Lower lobe of right lung (tissue), 2 donors: ENCODE results near the gene AGR3. TPM values are rescaled to one million over a fixed set of nuclear protein-coding genes. Genes with fewer than 3 reads are reported as not detected.

Experiments
- ATAC-seq, 2 donors: fragments of 200-7000 bp; cut with Tn5 transposase; one replicate each; pipeline ENCODE4 v1.9.1; 2020 to 2022; ENCODE audit warnings: mild to moderate bottlenecking in 2 of 2, moderate library complexity in 2 of 2
- DNase-seq: peaks from one replicate; pipeline ENCODE4 v3.0.0-alpha.2; 2020
- H3K27ac ChIP-seq: fragments of 200-600 bp; one replicate; pipeline ENCODE4 v1.8.0; 2022
- H3K27me3 ChIP-seq: fragments of 200-600 bp; one replicate; pipeline ENCODE4 v1.8.0; 2022; ENCODE audit warnings: low read depth
- H3K36me3 ChIP-seq: fragments of 200-600 bp; one replicate; pipeline ENCODE4 v1.8.0; 2022; ENCODE audit warnings: mild to moderate bottlenecking
- H3K4me1 ChIP-seq: fragments of 200-600 bp; one replicate; pipeline ENCODE4 v1.8.0; 2022
- H3K4me3 ChIP-seq: fragments of 200-600 bp; one replicate; pipeline ENCODE4 v1.8.0; 2022; ENCODE audit warnings: mild to moderate bottlenecking
- H3K9me3 ChIP-seq: fragments of 200-600 bp; one replicate; pipeline ENCODE4 v1.8.0; 2022
- intact Hi-C: fragments of 100-400 bp; cut with DNase I; formaldehyde crosslinking; loops from one replicate; pipeline ENCODE4 v1.11.0; 2022
- total RNA-seq: library from RNA; stranded (reverse); fragmentation: NEBNext Ultra II Directional; extraction: Animal tissue kit (Norgen Biotek cat#: 25700); gene quantifications from one replicate; pipeline ENCODE4 v1.2.1, GENCODE V29; 2021
- TF ChIP-seq, protein P1 (sequence below): fragments of 200-600 bp; IDR thresholded peaks from one replicate; pipeline ENCODE4 v1.8.0; 2022; ENCODE audit warnings: antibody characterized with exemption, mild to moderate bottlenecking
- donor health status: DM: no; HTN: yes; CAD: no; lungs with severe emphysema.

The AGR3 gene
- total RNA-seq, 1 donor from 2014 or later, result 105 TPM

DNA sequence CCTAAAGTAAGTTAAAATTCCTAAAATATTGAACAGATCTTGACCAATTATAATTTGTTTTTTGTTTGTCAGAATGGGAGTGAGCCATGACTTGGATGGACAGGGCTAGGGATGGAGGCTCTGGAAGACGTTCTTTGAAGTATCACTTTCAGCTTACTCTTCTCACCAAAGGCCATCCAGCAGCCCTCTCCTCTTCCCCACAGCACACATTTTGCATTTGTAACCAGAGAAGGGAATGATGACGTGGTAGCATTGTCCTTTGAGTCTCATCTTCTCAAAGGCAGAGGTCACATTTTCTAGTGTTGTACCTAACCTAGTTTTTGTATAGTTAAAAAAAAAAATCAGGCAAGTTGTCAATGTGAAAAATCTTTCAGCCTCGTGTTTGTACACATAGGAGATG, 43.8 kb upstream of the AGR3 start:
- Histone ChIP-seq H3K36me3 (no peaks in the 10 kb centered on the region), H3K27me3 (no peaks in the 10 kb centered on the region), H3K9me3 (no peaks in the 10 kb centered on the region), H3K4me1 (peaks cover 30% of the 10 kb centered on the region), H3K27ac (no peak overlapping the region), H3K4me3 (no peak overlapping the region)
- no peak for DNase-seq
- intact Hi-C loops, result no loop called here
- TF ChIP-seq, protein P1, sequence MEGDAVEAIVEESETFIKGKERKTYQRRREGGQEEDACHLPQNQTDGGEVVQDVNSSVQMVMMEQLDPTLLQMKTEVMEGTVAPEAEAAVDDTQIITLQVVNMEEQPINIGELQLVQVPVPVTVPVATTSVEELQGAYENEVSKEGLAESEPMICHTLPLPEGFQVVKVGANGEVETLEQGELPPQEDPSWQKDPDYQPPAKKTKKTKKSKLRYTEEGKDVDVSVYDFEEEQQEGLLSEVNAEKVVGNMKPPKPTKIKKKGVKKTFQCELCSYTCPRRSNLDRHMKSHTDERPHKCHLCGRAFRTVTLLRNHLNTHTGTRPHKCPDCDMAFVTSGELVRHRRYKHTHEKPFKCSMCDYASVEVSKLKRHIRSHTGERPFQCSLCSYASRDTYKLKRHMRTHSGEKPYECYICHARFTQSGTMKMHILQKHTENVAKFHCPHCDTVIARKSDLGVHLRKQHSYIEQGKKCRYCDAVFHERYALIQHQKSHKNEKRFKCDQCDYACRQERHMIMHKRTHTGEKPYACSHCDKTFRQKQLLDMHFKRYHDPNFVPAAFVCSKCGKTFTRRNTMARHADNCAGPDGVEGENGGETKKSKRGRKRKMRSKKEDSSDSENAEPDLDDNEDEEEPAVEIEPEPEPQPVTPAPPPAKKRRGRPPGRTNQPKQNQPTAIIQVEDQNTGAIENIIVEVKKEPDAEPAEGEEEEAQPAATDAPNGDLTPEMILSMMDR, result no peak
- no peak for ATAC-seq

DNA sequence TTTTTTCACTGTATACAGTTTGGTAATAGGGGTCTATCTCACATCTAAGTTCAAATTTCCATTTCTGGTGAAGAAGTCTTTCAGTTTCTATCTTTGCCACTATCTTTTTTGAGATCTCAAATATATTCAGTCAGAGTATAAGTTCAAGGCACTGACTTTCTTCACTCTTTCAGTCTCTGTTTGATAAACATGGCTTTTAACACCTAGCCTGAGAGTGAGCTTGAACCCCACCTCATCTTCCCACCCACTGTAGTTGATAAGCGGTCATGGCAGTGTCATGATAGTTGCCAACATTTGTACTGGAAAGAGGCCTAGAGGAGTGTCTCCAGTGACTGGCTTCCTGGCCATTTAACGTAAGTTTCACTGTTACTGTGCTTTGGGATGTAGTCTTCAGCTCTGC, 41.2 kb upstream of the AGR3 start:
- TF ChIP-seq, protein P1, result no peak
- Histone ChIP-seq H3K36me3 (no peaks in the 10 kb centered on the region), H3K9me3 (no peaks in the 10 kb centered on the region), H3K4me3 (no peak overlapping the region), H3K27ac (peak overlapping the region; percentile 25), H3K27me3 (no peaks in the 10 kb centered on the region), H3K4me1 (peaks cover 24% of the 10 kb centered on the region)
- intact Hi-C loops, result no loop called here
- ATAC-seq, result no peak
- DNase-seq, result no peak

DNA sequence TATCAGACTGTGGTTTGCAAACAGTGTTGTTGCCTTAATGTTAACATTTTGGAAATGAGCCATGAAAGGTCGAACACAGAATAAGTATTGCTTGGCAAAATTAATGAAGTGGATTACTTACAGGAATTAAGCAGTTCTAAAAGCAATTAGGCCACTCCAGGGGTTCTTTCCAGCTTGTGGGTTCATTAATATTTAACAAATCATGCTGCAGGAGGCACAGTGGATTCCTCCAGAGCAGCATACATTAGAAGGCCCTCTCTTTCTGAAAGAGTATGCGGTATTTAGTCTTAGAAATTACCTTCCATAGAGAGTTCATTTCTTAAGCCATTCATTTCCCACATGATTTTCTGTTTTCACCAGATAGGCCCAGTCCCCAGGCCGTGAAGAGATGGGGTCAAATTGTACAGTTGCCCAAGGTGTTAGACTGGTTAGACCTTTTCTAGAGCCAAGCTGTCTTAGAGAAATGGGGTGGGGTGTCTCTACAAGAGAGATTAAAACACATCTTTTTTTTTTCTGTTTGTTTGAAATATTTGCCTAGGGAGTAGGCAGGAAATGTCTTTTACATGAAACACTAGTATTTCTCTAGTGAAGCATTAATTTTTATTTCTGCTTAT, 40.0 kb upstream of the AGR3 start:
- Histone ChIP-seq H3K4me3 (no peak overlapping the region), H3K27me3 (no peaks in the 10 kb centered on the region), H3K36me3 (no peaks in the 10 kb centered on the region), H3K27ac (peak overlapping the region; percentile 8), H3K9me3 (no peaks in the 10 kb centered on the region), H3K4me1 (peaks cover 20% of the 10 kb centered on the region)
- TF ChIP-seq, protein P1, result no peak
- no peak for DNase-seq
- intact Hi-C loops, result no loop called here
- ATAC-seq, result peak; percentile 54 to 74

DNA sequence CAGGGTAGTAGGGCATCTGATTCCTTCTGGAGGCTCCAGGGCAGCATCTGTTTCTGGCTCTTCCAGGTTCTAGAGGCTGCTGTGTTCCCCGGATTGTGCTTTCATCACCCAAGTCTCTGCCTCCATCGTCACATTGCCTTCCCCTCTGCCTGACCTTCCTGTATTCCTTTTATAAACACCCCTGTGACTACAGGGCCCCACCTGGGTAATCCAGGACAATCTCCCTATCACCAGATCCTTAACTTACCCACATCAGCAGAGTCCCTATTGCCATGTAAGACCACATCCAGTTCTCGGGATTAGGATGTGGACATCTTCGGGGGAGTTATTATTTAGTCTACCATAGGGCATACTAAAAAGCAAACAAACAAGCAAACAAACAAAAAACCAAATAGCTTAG, 39.4 kb upstream of the AGR3 start:
- no peaks in the 10 kb centered on the region for H3K9me3 ChIP-seq
- peak overlapping the region; percentile 8 for H3K27ac ChIP-seq
- no peak overlapping the region for H3K4me3 ChIP-seq
- DNase-seq (no peak), ATAC-seq (peak in 1 of 2 donors; percentile 17)
- H3K27me3 ChIP-seq, result no peaks in the 10 kb centered on the region
- H3K36me3 ChIP-seq, result no peaks in the 10 kb centered on the region
- intact Hi-C loops, result no loop called here
- TF ChIP-seq, protein P1, result no peak
- H3K4me1 ChIP-seq, result peaks cover 15% of the 10 kb centered on the region

DNA sequence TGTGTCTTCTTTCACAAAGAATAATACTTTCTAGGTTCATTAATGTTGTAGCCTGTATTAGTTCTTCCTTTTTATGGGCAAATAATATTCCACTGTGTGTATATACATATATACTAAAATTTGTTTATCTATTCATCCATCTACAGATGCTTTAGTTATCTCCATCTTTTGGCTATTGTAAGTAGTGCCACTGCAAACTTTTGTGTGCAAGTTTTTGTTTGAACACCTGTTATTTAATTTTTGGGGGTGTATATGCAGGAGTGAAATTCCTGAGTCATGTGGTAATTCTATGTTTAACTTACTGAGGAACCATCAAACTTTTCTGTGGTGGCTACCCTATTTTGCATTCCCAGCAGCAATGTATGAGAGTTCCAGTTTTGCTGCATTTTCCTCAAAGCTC, 37.7 kb upstream of the AGR3 start:
- intact Hi-C loops, result no loop called here
- no peaks in the 10 kb centered on the region for H3K27me3 ChIP-seq
- no peak for DNase-seq
- no peak overlapping the region for H3K27ac ChIP-seq
- TF ChIP-seq, protein P1, result no peak
- no peaks in the 10 kb centered on the region for H3K9me3 ChIP-seq
- H3K4me3 ChIP-seq, result no peak overlapping the region
- H3K36me3 ChIP-seq, result no peaks in the 10 kb centered on the region
- peaks cover 15% of the 10 kb centered on the region for H3K4me1 ChIP-seq
- no peak for ATAC-seq
